ENCODE measurements around the gene DAPK1.
"Not testable (repeated sequence)": the region's sequence is repeated elsewhere in the genome, so short reads cannot be mapped to it uniquely, and the experiment has no call there.

DAPK1 gene

GRCh38 chr9:87732344-87732743, 234.7 kb downstream of the DAPK1 start:
- no peak for FAIRE-seq
- no peak for DNase-seq (ENCODE audit: insufficient read length, low spot score)
- no peak for TF ChIP-seq POLR2AphosphoS5 (IDR thresholded peaks at IDR 0.05; ENCODE audit: low read depth, low read length)
- TF ChIP-seq POU2F2 (IDR thresholded peaks at IDR 0.05; ENCODE audit: low read depth, low read length) = no peak
- TF ChIP-seq POLR2A (IDR thresholded peaks at IDR 0.05; ENCODE audit: low read depth, low read length) = no peak
- TF ChIP-seq SPI1 (IDR thresholded peaks at IDR 0.05; ENCODE audit: low read depth, low read length) = no peak
- TF ChIP-seq PAX5 (IDR thresholded peaks at IDR 0.05; ENCODE audit: insufficient read depth, low read length, severe bottlenecking) = no peak
- no peak for TF ChIP-seq TAF1 (IDR thresholded peaks at IDR 0.05; ENCODE audit: low read depth, low read length)

GRCh38 chr9:87732756-87733155, 235.1 kb downstream of the DAPK1 start:
- no peak for FAIRE-seq
- no peak for DNase-seq (ENCODE audit: insufficient read length, low spot score)
- TF ChIP-seq TAF1 (IDR thresholded peaks at IDR 0.05; ENCODE audit: low read depth, low read length) (no peak), POLR2AphosphoS5 (IDR thresholded peaks at IDR 0.05; ENCODE audit: low read depth, low read length) (no peak), POU2F2 (IDR thresholded peaks at IDR 0.05; ENCODE audit: low read depth, low read length) (no peak), POLR2A (IDR thresholded peaks at IDR 0.05; ENCODE audit: low read depth, low read length) (no peak), PAX5 (IDR thresholded peaks at IDR 0.05; ENCODE audit: insufficient read depth, low read length, severe bottlenecking) (no peak), SPI1 (IDR thresholded peaks at IDR 0.05; ENCODE audit: low read depth, low read length) (no peak)

- FAIRE-seq (no peak), DNase-seq (ENCODE audit: insufficient read length, low spot score) (no peak)
- no peak for TF ChIP-seq POLR2A (IDR thresholded peaks at IDR 0.05; ENCODE audit: low read depth, low read length)
- TF ChIP-seq TAF1 (IDR thresholded peaks at IDR 0.05; ENCODE audit: low read depth, low read length) = no peak
Observed at GRCh38 chr9:87733273-87734052, 235.8 kb downstream of the DAPK1 start.

GRCh38 chr9:87734106-87734505, 236.4 kb downstream of the DAPK1 start:
- DNase-seq (ENCODE audit: insufficient read length, low spot score) = no peak
- TF ChIP-seq POLR2AphosphoS5 (IDR thresholded peaks at IDR 0.05; ENCODE audit: low read depth, low read length) (no peak), TAF1 (IDR thresholded peaks at IDR 0.05; ENCODE audit: low read depth, low read length) (no peak), POLR2A (IDR thresholded peaks at IDR 0.05; ENCODE audit: low read depth, low read length) (no peak), SPI1 (IDR thresholded peaks at IDR 0.05; ENCODE audit: low read depth, low read length) (no peak)
- FAIRE-seq = no peak

- FAIRE-seq (no peak), DNase-seq (ENCODE audit: insufficient read length, low spot score) (no peak)
- TF ChIP-seq PAX5 (IDR thresholded peaks at IDR 0.05; ENCODE audit: insufficient read depth, low read length, severe bottlenecking) (no peak), SPI1 (IDR thresholded peaks at IDR 0.05; ENCODE audit: low read depth, low read length) (no peak), POLR2A (IDR thresholded peaks at IDR 0.05; ENCODE audit: low read depth, low read length) (no peak), POU2F2 (IDR thresholded peaks at IDR 0.05; ENCODE audit: low read depth, low read length) (no peak), TAF1 (IDR thresholded peaks at IDR 0.05; ENCODE audit: low read depth, low read length) (no peak), POLR2AphosphoS5 (IDR thresholded peaks at IDR 0.05; ENCODE audit: low read depth, low read length) (no peak)
Observed at GRCh38 chr9:87739546-87739945, 241.9 kb downstream of the DAPK1 start.

- TF ChIP-seq TAF1 (IDR thresholded peaks at IDR 0.05; ENCODE audit: low read depth, low read length) (no peak), POLR2AphosphoS5 (IDR thresholded peaks at IDR 0.05; ENCODE audit: low read depth, low read length) (no peak), SPI1 (IDR thresholded peaks at IDR 0.05; ENCODE audit: low read depth, low read length) (no peak), PAX5 (IDR thresholded peaks at IDR 0.05; ENCODE audit: insufficient read depth, low read length, severe bottlenecking) (no peak), POLR2A (IDR thresholded peaks at IDR 0.05; ENCODE audit: low read depth, low read length) (no peak), POU2F2 (IDR thresholded peaks at IDR 0.05; ENCODE audit: low read depth, low read length) (no peak)
- no peak for FAIRE-seq
- DNase-seq (ENCODE audit: insufficient read length, low spot score) = no peak
Observed at GRCh38 chr9:87740209-87740608, 242.5 kb downstream of the DAPK1 start.

GRCh38 chr9:87741326-87741725, 243.7 kb downstream of the DAPK1 start:
- TF ChIP-seq POLR2AphosphoS5 (IDR thresholded peaks at IDR 0.05; ENCODE audit: low read depth, low read length) = no peak
- no peak for DNase-seq (ENCODE audit: insufficient read length, low spot score)
- no peak for FAIRE-seq

- TF ChIP-seq POLR2AphosphoS5 (IDR thresholded peaks at IDR 0.05; ENCODE audit: low read depth, low read length) (no peak), TAF1 (IDR thresholded peaks at IDR 0.05; ENCODE audit: low read depth, low read length) (no peak), POLR2A (IDR thresholded peaks at IDR 0.05; ENCODE audit: low read depth, low read length) (no peak), SPI1 (IDR thresholded peaks at IDR 0.05; ENCODE audit: low read depth, low read length) (no peak), PAX5 (IDR thresholded peaks at IDR 0.05; ENCODE audit: insufficient read depth, low read length, severe bottlenecking) (no peak), POU2F2 (IDR thresholded peaks at IDR 0.05; ENCODE audit: low read depth, low read length) (no peak)
- no peak for FAIRE-seq
- no peak for DNase-seq (ENCODE audit: insufficient read length, low spot score)
Observed at GRCh38 chr9:87741891-87742290, 244.2 kb downstream of the DAPK1 start.

- TF ChIP-seq SPI1 (IDR thresholded peaks at IDR 0.05; ENCODE audit: low read depth, low read length) = no peak
- FAIRE-seq = no peak
- no peak for DNase-seq (ENCODE audit: insufficient read length, low spot score)
Observed at GRCh38 chr9:87742813-87743428, 245.3 kb downstream of the DAPK1 start.

- not testable (repeated sequence) for DNase-seq (ENCODE audit: insufficient read length, low spot score); FAIRE-seq
Observed at GRCh38 chr9:87744247-87744646, 246.6 kb downstream of the DAPK1 start.

GRCh38 chr9:87746186-87746585, 248.5 kb downstream of the DAPK1 start:
- no peak for TF ChIP-seq TAF1 (IDR thresholded peaks at IDR 0.05; ENCODE audit: low read depth, low read length)
- no peak for TF ChIP-seq POU2F2 (IDR thresholded peaks at IDR 0.05; ENCODE audit: low read depth, low read length)
- no peak for TF ChIP-seq POLR2A (IDR thresholded peaks at IDR 0.05; ENCODE audit: low read depth, low read length)
- no peak for TF ChIP-seq SPI1 (IDR thresholded peaks at IDR 0.05; ENCODE audit: low read depth, low read length)
- TF ChIP-seq PAX5 (IDR thresholded peaks at IDR 0.05; ENCODE audit: insufficient read depth, low read length, severe bottlenecking) = no peak
- no peak for TF ChIP-seq POLR2AphosphoS5 (IDR thresholded peaks at IDR 0.05; ENCODE audit: low read depth, low read length)
- no peak for DNase-seq (ENCODE audit: insufficient read length, low spot score)
- no peak for FAIRE-seq

Measured in GM12891 (cell line).